Tongue (tissue), 2 donors: ENCODE measurements around the gene GJB2. TPM values are rescaled to one million over a fixed set of nuclear protein-coding genes. Genes with fewer than 3 reads are reported as not detected.

ENCODE experiments used
- DNase-seq: peaks from one replicate; pipeline ENCODE4 v3.0.0-alpha.2; 2015
- total RNA-seq: library from RNA; depleted of rRNA; stranded (reverse); fragments of >200 nt; gene quantifications from one replicate; pipeline ENCODE4 v1.2.3, GENCODE V29; 2014

The GJB2 gene
- total RNA-seq, 1 donor from 2014 or later = 21.2 TPM

- no peak for DNase-seq
Observed at GRCh38 chr13:20192158-20192835, 441 bp downstream of the GJB2 start.

- no peak for DNase-seq
Observed at GRCh38 chr13:20191311-20192157, 1.2 kb downstream of the GJB2 start.

- DNase-seq = no peak
Observed at GRCh38 chr13:20190481-20191310, 2.0 kb downstream of the GJB2 start.

- no peak for DNase-seq
Observed at GRCh38 chr13:20190076-20190475, 2.7 kb downstream of the GJB2 start.

- DNase-seq = no peak
Observed at GRCh38 chr13:20188667-20189553, 3.8 kb downstream of the GJB2 start.

GRCh38 chr13:20186771-20187170 lies 6.0 kb downstream of the GJB2 start:
- DNase-seq = no peak

- no peak for DNase-seq
Observed at GRCh38 chr13:20185366-20186056, 7.2 kb downstream of the GJB2 start.

- peak; percentile 86 for DNase-seq
Observed at GRCh38 chr13:20182231-20182846, 10.4 kb downstream of the GJB2 start.

- no peak for DNase-seq
Observed at GRCh38 chr13:20181188-20181587, 11.6 kb downstream of the GJB2 start.

- DNase-seq = no peak
Observed at GRCh38 chr13:20178156-20178555, 14.6 kb downstream of the GJB2 start.

GRCh38 chr13:20177049-20177831 lies 15.5 kb downstream of the GJB2 start:
- no peak for DNase-seq

GRCh38 chr13:20175907-20176652 lies 16.7 kb downstream of the GJB2 start:
- no peak for DNase-seq

GRCh38 chr13:20175406-20175794 lies 17.3 kb downstream of the GJB2 start:
- no peak for DNase-seq

GRCh38 chr13:20174656-20175405 lies 17.9 kb downstream of the GJB2 start:
- DNase-seq = peak; percentile 64

- no peak for DNase-seq
Observed at GRCh38 chr13:20173116-20173746, 19.5 kb downstream of the GJB2 start.

- no peak for DNase-seq
Observed at GRCh38 chr13:20171364-20171763, 21.4 kb downstream of the GJB2 start.

GRCh38 chr13:20170921-20171320 lies 21.8 kb downstream of the GJB2 start:
- DNase-seq = no peak

GRCh38 chr13:20168396-20168795 lies 24.3 kb downstream of the GJB2 start:
- DNase-seq = no peak
